RCC 7860 (cell line): Measurements from ENCODE around the gene LSM10.

Experiments used
- DNase-seq: peaks from one replicate; pipeline ENCODE4 v3.0.0-alpha.2; 2015; ENCODE audit warnings: low spot score
- FAIRE-seq: peaks from 2 replicates; lab custom pipeline; 2012; peaks lifted over from hg19 to GRCh38; lab: Jason Lieb, UNC

Gene LSM10

DNA sequence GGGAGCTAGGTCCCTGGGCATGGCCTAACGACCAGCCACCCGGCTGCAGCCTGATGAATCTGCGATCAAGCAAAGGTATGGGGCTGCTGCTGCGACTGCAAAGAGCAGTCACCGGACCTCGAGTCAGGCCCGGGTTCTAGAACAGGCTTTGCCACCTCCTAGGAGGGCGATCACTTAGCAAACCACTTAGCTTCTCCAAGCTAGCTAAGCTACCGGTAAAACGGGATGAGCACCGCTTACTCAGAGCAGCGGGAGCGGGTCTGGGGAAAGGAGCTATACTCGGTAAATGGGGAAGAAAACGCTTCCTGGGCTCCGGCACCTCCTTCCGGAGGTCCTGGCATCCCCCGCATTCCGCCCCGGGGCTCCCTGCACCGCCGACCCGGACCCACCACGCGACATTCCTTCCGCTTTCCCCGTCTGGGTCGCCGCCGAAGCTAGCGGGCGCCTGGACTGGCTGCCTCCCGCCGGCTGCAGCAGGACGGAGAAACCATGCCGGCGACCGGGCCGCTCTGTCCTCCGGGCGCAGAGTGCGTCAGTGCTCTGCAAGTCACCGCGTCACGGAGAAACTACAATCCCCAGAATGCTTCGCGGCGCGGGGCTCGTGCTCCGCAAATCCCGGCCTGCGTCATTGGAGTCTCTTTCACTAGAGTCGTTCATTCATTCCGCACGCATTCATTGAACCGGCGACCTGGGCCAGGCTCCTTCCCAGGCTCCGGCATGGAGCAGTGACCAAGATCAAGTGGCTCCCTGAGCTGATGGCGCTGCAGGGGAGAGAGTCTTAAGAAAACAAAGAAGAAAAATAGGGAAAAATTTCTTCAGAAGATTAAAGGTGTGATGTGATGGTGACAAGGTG lies at the start of gene LSM10:
Gene LSM10 (minus strand): TSS at position 531 of the 853 bp plus-strand sequence. CDS start 3,779 bp downstream, outside the sequence.
- peak; percentile 79 for DNase-seq
- FAIRE-seq: peak; percentile 76

DNA sequence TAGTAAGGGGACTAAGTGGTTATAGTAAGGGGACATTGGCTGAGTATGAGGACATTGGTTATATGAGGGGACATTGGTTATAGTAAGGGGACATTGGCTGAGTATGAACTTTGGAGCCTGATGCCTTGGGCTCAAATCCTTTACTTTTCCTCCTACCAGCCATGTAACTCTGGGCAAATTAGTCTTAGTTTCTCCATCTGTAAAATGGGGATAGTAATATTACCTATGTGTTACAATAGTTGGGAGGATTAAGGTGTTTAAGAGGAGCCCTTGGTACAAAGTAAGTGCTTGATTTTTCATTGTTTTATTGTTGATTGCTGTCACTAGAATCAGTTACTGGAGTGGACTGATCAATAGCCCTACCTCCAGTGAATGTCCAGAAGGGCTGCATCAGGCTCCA lies 49.7 kb upstream of the LSM10 start:
- no peak for FAIRE-seq
- no peak for DNase-seq

- no peak for FAIRE-seq
- no peak for DNase-seq
Observed at GRCh38 chr1:36446746-36447145, 49.0 kb upstream of the LSM10 start.

DNA sequence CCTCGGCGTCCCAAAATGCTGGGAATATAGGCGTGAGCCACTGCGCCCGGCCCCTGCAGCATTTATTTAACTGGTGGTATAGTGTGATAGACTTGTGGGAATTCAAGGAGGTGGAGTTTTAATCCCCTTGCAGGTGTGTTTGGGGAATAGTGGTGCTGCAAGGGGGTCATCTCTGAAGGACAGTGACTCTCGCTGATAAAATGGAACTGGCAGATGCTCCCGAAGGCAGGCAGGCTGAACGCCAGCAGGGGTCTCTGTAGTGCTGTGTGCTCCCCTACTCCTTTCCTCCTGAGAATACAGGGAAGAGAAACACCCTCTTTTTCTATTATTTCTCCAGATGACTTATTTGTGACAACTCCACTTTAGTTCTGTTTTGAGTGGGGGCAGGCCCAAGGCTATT lies 48.6 kb upstream of the LSM10 start:
- FAIRE-seq: no peak

GRCh38 chr1:36443297-36443696 lies 45.6 kb upstream of the LSM10 start:
- FAIRE-seq (no peak), DNase-seq (no peak)

More for the DNA sequence above, 48.6 kb upstream of the LSM10 start:
- no peak for DNase-seq

DNA sequence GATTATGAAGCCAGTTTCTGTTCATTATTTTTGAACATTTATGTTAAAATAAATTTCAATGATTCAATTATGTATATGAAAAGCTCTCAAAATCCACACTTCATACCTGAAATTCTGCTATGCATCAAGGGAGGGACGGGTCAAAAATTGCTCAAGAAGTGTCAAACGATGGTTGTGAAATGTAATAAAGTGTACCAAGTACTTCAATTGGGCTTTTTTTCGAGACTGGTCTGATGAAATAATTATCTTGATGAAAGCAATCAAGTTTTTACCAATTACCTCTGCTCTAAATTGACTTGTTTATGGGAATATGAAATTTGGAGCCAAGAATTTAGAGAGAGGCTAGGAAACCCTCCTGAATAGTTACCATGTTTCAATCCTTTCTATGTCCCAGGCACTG lies 44.6 kb upstream of the LSM10 start:
- DNase-seq (no peak), FAIRE-seq (no peak)

- DNase-seq (no peak), FAIRE-seq (no peak)
Observed at GRCh38 chr1:36440646-36441045, 42.9 kb upstream of the LSM10 start.

GRCh38 chr1:36440044-36440443 lies 42.3 kb upstream of the LSM10 start:
- FAIRE-seq: no peak

GRCh38 chr1:36438715-36439114 lies 41.0 kb upstream of the LSM10 start:
- FAIRE-seq: no peak
- no peak for DNase-seq

More at GRCh38 chr1:36440044-36440443, 42.3 kb upstream of the LSM10 start:
- DNase-seq: no peak

DNA sequence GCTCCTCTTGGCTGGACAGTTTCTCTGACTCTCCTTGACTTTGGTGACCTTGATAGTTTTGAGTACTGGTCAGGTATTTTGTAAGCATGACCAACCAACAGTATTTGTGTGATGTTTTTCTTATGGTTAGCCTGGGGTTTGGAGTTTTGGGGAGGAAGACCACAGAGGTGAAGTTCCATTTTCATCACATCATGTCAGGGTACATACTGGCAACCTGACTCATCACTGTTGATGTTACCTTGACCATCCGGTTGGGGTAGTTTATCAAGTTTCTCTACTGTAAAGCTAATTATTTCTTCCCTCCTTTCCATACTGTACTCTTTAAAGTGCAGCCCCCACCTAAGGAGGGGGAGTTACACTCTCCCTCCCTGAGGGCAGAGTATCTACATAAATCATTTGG lies 39.1 kb upstream of the LSM10 start:
- DNase-seq (peak; percentile 70), FAIRE-seq (peak; percentile 33)

GRCh38 chr1:36433102-36433501 lies 35.4 kb upstream of the LSM10 start:
- DNase-seq (no peak), FAIRE-seq (no peak)

- DNase-seq (peak; percentile 36), FAIRE-seq (peak; percentile 82)
Observed at GRCh38 chr1:36432616-36433015, 34.9 kb upstream of the LSM10 start.

GRCh38 chr1:36425791-36426190 lies 28.1 kb upstream of the LSM10 start:
- DNase-seq: no peak
- FAIRE-seq: no peak

DNA sequence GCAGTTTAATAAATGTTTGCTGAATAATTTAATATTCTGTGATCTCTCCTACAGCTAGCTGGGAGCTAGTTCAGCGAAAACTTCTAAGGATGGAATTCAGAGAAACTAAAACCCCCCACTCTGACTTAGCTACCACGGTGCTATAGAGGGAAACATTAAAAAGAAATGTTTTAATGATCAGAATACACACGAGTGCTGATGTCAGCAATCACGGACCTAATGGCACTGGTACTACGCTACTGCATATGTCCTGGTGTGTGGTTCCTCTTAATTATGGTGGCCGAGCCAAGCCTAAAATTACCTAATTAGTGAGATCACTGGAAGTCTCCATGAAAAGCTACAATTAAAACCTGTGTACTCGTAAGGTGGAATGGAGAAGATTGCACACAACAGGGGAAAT lies 23.9 kb upstream of the LSM10 start:
- FAIRE-seq: no peak
- no peak for DNase-seq

- FAIRE-seq (peak; percentile 71), DNase-seq (peak; percentile 78)
Observed at GRCh38 chr1:36420836-36421317, 23.2 kb upstream of the LSM10 start.

DNA sequence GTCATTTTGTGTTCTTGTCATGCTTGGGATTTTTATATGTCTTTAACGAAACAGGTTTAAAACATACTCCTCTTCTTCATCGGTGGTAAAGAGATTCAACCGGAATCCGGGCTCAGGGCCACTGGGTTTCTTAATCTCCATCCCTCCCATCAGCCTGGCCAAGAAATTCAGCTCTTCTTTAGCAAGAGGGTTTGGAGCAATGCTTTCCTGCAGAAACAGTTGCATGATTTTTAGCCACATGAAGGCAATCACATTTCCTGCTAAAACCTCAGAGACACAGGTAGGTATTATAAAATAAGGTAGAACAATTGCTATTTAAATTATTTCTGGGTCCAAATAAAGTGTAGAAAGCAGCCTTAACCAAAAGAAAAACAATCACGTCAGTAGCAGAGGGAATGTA lies 22.7 kb upstream of the LSM10 start:
- no peak for DNase-seq
- FAIRE-seq: no peak

- FAIRE-seq: no peak
Observed at GRCh38 chr1:36419569-36419968, 21.9 kb upstream of the LSM10 start.

GRCh38 chr1:36419140-36419539 lies 21.4 kb upstream of the LSM10 start:
- FAIRE-seq (no peak), DNase-seq (no peak)

More at GRCh38 chr1:36419569-36419968, 21.9 kb upstream of the LSM10 start:
- no peak for DNase-seq

- FAIRE-seq: no peak
Observed at GRCh38 chr1:36417931-36418330, 20.2 kb upstream of the LSM10 start.

GRCh38 chr1:36415661-36416326 lies 18.1 kb upstream of the LSM10 start:
- FAIRE-seq (no peak), DNase-seq (no peak)

More at GRCh38 chr1:36417931-36418330, 20.2 kb upstream of the LSM10 start:
- no peak for DNase-seq

- FAIRE-seq (no peak), DNase-seq (no peak)
Observed at GRCh38 chr1:36414384-36414783, 16.7 kb upstream of the LSM10 start.
